Tongue (tissue), 2 donors: Measurements from ENCODE around the gene CDH23. TPM values are rescaled to one million over a fixed set of nuclear protein-coding genes. Genes with fewer than 3 reads are reported as not detected.

ENCODE experiments used
- DNase-seq: peaks from one replicate; pipeline ENCODE4 v3.0.0-alpha.2; 2015
- total RNA-seq: library from RNA; depleted of rRNA; stranded (reverse); fragments of >200 nt; gene quantifications from one replicate; pipeline ENCODE4 v1.2.3, GENCODE V29; 2014

CDH23 gene
- total RNA-seq, 1 donor from 2014 or later = 12.2 TPM

GRCh38 chr10:71805776-71806703 lies 409.3 kb downstream of the CDH23 start:
- DNase-seq = no peak

GRCh38 chr10:71806704-71807556 lies 410.2 kb downstream of the CDH23 start:
- no peak for DNase-seq

GRCh38 chr10:71807557-71808510 lies 411.1 kb downstream of the CDH23 start:
- no peak for DNase-seq

- no peak for DNase-seq
Observed at GRCh38 chr10:71809628-71810027, 412.9 kb downstream of the CDH23 start.

- no peak for DNase-seq
Observed at GRCh38 chr10:71810048-71810750, 413.5 kb downstream of the CDH23 start.

- DNase-seq = no peak
Observed at GRCh38 chr10:71811351-71811750, 414.6 kb downstream of the CDH23 start.

- peak; percentile 66 for DNase-seq
Observed at GRCh38 chr10:71812016-71812912, 415.5 kb downstream of the CDH23 start.

- DNase-seq = no peak
Observed at GRCh38 chr10:71812913-71813590, 416.3 kb downstream of the CDH23 start.

GRCh38 chr10:71814922-71815411 lies 418.2 kb downstream of the CDH23 start:
- no peak for DNase-seq

- no peak for DNase-seq
Observed at GRCh38 chr10:71815515-71816130, 418.9 kb downstream of the CDH23 start.

- no peak for DNase-seq
Observed at GRCh38 chr10:71816421-71816851, 419.7 kb downstream of the CDH23 start.

- DNase-seq = no peak
Observed at GRCh38 chr10:71816936-71817618, 420.4 kb downstream of the CDH23 start.

- no peak for DNase-seq
Observed at GRCh38 chr10:71817831-71818655, 421.3 kb downstream of the CDH23 start.

- DNase-seq = no peak
Observed at GRCh38 chr10:71818674-71819260, 422.0 kb downstream of the CDH23 start.

- no peak for DNase-seq
Observed at GRCh38 chr10:71819441-71819861, 422.7 kb downstream of the CDH23 start.

- DNase-seq = no peak
Observed at GRCh38 chr10:71819985-71820384, 423.3 kb downstream of the CDH23 start.

- no peak for DNase-seq
Observed at GRCh38 chr10:71820966-71821365, 424.2 kb downstream of the CDH23 start.
